Prostate gland (tissue), 2 donors: ENCODE measurements around the gene DNAJB8.

ENCODE experiments used
- CTCF ChIP-seq, 4 experiments: fragments of 200-600 bp in 2 of 4; fragments of 450-650 bp in 2 of 4; sonication (generic) in 2 of 4; IDR thresholded peaks; 1 replicate in 3 of 4; 2 replicates in 1 of 4; pipeline ENCODE4 v1.5.1; 2016 to 2019; ENCODE audit warnings: antibody characterized with exemption in 4 of 4, mild to moderate bottlenecking in 2 of 4, moderate library complexity in 2 of 4
- POLR2AphosphoS5 ChIP-seq: sonication (generic); formaldehyde crosslinking; IDR thresholded peaks from one replicate; pipeline ENCODE4 v1.6.1; 2017; ENCODE audit warnings: antibody characterized with exemption

- TF ChIP-seq CTCF (IDR thresholded peaks at IDR 0.05) (no peak), POLR2AphosphoS5 (no peak)
Measured at GRCh38 chr3:128502712-128503111, 36.0 kb upstream of the DNAJB8 start.
